H54 (cell line): ENCODE results near the gene GPRC5C.

Experiments
- DNase-seq: peaks from one replicate; pipeline ENCODE4 v3.0.0; 2011; ENCODE audit warnings: low spot score, mixed read lengths; ENCODE audit not compliant: insufficient read length
- FAIRE-seq: peaks from 3 replicates; lab custom pipeline; 2011; peaks lifted over from hg19 to GRCh38; lab: Jason Lieb, UNC
- POLR2A ChIP-seq: IDR thresholded peaks from 2 replicates; pipeline ENCODE4 v1.6.1; 2011; ENCODE audit warnings: low read depth, mild to moderate bottlenecking, low read length

GPRC5C gene

DNA sequence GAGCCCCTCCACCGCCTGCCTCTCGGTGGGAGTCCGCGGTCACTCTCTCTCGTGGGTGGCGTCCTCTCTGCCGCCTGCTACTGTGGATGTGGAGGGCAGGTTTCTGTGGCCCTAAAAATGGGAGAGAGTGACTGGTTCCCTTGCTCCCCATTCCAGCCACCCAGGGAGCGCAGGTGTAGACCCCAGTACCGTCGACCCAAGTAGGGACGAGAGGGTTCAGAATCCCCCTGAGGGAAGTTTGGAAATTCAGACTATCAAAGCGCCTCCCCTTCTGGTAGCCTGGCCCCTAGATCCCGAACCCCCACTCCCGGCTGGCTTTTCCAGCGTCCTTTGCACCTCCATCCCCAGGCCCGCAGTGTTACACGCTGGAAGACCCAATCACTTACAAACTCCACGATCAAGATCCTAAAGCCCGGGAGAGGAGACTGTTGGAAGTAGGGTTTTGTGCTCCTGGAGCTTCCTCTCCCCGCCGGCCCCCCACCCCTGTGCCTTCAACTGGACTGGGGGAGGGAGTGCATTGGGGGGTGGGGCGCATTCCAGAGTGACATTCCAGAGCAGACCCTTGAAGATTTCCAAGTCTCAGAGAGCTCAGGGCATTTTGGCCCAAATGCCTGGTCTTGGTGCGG lies 991 bp downstream of the GPRC5C start:
- DNase-seq (no peak), FAIRE-seq (no peak)
- TF ChIP-seq POLR2A = no peak

DNA sequence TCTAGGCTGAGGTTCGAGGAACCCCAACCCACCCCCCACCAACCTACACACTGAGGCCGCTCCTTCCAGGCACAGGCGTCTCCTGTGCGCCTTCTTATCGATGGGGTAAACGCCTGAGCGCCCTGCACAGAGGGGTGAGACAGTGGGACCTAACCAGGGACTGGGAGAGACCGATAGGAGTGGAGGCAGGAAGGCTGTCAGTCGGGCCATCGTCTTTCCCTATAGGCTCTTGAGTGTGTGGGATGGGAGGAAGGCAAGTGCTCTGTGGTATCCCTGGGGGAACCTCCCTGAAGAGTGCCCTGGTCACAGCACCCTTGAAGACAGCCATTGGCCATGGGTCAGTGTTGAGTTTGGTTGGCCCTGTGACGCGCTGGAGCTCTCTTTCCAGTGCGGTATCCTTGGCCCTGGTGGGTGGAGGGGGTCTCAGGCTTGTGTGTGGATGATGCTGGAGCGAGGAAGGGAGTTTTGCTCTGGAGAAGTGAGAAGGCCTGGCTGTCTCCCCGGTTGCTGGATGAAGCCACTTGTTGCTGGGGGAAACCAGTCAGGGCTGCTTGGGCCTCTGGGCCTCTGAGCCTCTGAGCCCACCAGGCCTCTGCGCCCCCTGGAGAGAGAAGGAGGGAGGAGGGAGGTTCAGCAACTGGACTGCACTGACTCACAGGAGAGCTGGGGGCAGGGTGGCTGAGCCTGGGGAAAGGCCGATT lies 1.7 kb downstream of the GPRC5C start:
- DNase-seq (no peak), FAIRE-seq (no peak)
- TF ChIP-seq POLR2A = no peak

DNA sequence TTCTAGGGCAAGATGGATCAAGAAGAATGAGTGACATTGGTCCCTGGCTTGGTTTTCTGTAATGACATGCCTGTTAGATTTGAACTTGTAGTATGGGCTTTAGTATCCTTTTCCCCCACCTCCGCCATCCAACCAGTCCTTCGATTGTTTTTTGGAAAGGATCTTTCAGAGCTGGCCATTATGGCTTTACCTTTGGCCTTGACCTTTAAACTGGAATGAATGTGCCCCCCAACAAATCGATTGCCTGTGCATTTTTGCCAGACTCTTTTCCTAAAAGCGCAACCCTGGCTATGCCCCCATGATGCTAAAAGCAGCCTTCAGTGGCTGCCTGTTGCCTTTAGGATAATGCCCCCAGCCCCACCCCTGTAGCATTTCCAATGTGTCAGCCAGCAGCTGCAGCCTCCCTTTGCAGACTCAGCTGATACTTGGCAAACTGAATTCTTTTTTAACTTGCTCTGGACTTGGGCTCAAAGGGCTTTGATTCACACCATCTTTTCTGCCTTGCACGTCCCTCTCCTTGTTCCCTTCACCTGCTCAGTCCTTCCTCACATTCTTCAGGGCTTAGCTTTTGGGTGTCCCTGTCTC lies 4.0 kb downstream of the GPRC5C start:
- no peak for TF ChIP-seq POLR2A
- no peak for DNase-seq
- FAIRE-seq = no peak

DNA sequence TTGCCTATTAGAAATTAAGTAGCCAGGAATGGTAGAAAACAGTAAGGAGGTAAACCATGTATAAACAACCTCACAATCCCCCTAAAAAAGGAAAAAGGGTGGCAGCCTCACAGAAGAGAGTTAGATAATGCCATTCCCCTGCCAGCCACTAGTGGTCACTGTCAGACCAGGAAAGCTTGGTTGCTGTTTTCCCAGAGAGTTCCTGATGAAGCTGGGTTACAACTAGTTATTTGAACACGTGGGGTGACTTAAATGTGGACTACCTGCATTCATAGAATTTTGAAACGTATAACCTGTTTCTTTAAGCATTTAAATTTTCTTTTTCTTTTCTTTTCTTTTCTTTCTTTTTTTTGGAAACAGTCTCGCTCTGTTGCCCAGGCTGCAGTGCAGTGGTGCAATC lies 5.8 kb downstream of the GPRC5C start:
- no peak for TF ChIP-seq POLR2A
- FAIRE-seq (no peak), DNase-seq (peak; percentile 65)

DNA sequence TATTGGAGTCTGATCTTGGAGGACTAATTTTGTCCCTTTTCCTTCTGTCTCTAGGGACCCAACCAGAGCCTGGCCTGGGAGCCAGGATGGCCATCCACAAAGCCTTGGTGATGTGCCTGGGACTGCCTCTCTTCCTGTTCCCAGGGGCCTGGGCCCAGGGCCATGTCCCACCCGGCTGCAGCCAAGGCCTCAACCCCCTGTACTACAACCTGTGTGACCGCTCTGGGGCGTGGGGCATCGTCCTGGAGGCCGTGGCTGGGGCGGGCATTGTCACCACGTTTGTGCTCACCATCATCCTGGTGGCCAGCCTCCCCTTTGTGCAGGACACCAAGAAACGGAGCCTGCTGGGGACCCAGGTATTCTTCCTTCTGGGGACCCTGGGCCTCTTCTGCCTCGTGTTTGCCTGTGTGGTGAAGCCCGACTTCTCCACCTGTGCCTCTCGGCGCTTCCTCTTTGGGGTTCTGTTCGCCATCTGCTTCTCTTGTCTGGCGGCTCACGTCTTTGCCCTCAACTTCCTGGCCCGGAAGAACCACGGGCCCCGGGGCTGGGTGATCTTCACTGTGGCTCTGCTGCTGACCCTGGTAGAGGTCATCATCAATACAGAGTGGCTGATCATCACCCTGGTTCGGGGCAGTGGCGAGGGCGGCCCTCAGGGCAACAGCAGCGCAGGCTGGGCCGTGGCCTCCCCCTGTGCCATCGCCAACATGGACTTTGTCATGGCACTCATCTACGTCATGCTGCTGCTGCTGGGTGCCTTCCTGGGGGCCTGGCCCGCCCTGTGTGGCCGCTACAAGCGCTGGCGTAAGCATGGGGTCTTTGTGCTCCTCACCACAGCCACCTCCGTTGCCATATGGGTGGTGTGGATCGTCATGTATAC lies 8.0 kb downstream of the GPRC5C start:
- no peak for FAIRE-seq
- DNase-seq = no peak
- no peak for TF ChIP-seq POLR2A

DNA sequence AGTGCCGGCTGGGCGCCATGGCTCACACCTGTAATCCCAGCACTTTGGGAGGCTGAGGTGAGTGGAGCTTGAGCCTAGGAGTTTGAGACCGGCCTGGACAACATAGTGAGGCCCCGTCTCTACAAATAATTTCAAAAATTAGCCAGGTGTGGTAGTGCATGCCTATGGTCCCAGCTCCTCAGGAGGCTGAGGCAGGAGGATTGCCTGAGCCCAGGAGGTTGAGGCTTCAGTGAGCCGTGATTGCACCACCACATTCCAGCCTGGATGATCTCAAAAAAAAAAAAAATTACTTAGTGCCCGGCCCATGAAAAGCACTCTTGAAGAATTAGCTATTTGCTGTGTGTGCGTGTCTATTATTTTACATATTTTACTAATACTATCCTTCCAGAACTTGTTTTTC lies 9.6 kb downstream of the GPRC5C start:
- FAIRE-seq (no peak), DNase-seq (no peak)
- no peak for TF ChIP-seq POLR2A

DNA sequence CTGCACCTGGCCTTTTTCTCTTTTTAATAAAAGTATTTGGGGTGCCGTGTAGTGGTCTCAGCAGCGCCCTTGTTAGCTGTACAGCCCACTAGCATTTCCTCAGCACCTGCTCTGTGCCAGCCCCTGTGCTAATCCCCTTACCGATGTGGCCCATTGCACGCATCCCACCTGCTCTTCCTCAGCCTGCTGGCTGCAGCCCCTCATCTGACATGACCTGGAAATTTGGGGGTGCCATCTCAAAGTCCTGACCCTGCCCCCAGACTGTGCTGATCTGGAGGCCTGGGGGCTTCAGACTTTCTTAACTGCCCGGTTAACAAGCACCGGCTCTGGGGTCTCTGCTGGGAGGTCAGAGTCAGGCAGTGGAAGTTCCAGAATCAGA lies 10.4 kb downstream of the GPRC5C start:
- no peak for FAIRE-seq
- no peak for TF ChIP-seq POLR2A

DNA sequence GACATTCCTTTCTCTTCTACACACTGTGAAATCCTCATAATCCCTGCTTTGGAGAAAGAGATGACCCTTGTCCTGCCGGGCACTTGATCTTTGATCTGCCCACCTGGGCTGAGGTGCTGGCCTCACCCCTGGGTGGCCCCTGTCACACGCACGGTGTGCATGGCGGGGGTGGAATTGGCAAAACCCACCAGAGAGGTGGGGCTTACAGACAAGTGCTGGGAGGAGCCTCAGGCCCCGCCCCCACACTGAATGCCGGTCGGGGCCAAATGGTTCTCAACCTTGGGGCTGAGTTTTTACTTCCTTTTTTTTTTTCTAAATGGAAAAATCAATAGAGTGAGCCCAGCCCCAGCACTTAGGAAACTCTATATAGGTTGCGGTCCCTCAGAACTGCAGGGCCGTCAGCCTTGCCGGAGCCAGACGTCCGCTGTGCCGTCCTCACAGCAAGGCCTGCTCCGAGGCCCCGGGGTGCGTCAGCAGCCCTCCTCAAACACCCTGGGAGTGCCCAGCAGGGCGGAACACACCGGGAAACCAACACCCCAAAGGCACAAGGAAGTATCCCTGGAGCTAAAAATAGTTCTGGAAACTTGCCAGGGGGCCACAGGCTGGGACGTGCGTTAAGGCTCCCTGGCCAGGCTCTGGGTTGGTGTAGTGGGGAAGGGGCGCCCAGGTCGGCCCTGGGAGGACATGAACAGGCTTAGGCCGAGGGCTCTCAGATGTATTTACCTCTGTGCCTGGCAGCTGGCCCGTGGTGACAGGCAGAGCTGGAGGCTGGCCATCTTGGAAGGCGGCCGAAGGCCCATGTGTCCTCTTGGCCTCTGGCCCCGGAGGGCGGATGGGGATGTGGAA lies 11.0 kb downstream of the GPRC5C start:
- no peak for FAIRE-seq
- no peak for DNase-seq
- no peak for TF ChIP-seq POLR2A

More for the DNA sequence above, 10.4 kb downstream of the GPRC5C start:
- DNase-seq = no peak

DNA sequence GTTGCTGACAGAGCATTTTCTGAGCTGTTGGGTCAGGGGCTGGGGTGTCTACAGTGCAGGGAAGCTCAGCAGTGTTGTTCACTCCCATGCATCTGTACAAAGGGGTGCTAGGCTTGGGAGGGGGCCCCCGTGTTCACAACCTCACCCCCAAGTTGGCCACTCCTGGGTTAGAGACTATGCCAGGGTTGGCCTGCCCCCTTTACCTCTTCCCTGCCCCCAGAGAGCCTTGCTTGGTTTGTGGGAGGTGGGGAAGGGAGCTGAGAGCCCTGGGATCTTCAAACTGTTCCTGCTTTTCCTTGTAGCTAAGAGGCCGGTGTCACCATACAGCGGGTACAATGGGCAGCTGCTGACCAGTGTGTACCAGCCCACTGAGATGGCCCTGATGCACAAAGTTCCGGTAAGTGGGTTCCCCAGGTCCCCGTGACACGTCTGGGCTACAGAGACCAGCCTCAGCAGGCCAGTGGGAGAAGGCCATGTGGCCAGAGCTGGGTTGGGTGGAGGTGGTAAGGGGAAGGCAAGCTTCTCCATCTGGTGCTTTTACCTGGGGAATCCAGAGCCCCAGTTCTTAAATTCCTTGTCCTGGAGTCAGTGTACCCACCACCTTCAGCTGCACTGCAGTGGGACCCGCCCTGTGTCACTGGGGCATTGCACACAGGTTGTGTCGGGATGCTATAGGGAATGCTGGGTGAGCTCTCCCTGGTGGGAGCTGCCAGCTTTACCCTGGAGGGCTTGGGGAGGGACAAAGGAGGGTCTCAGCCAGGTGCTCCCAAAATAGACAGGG lies 11.8 kb downstream of the GPRC5C start:
- no peak for FAIRE-seq
- no peak for DNase-seq
- TF ChIP-seq POLR2A = no peak

DNA sequence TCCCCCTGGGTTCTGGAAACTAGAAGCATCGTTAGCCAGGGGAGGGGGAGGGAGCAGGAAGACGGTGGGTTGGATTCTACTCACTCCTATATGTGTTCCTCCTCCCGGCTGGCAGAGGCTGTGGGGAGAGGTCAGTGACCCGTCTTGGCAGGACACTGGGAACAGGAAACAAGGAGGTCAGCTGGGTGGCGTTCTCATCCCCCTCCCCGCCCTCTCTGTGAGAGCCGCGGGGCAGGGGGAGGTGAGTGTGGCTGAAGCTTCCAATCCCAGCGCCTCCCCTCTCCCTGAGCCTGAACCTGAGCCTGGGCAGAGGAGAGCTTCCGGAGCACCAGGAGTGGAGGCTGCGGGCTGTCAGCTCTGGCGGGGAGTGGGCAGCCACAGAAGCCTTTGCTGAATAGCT lies 12.5 kb downstream of the GPRC5C start:
- DNase-seq (no peak), FAIRE-seq (no peak)
- no peak for TF ChIP-seq POLR2A

DNA sequence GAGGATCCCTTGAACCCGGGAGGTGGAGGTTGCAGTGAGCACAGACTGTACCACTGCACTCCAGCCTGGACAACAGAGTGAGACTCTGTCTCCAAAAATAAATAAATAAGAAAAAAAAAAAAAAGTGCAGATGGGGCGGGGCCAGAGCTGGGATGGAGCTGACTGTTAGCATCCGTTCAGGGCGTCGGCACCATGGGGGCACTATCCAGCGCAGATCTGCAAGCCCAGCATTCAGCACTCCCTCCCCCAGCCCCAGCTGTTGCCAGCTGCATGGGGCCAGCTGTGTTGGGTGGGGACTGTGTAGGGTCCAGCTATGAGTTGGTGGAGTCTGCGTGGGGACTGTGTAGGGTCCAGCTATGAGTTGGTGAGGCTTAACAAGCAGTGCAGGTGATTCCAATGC lies 13.3 kb downstream of the GPRC5C start:
- DNase-seq (no peak), FAIRE-seq (no peak)
- TF ChIP-seq POLR2A = no peak

DNA sequence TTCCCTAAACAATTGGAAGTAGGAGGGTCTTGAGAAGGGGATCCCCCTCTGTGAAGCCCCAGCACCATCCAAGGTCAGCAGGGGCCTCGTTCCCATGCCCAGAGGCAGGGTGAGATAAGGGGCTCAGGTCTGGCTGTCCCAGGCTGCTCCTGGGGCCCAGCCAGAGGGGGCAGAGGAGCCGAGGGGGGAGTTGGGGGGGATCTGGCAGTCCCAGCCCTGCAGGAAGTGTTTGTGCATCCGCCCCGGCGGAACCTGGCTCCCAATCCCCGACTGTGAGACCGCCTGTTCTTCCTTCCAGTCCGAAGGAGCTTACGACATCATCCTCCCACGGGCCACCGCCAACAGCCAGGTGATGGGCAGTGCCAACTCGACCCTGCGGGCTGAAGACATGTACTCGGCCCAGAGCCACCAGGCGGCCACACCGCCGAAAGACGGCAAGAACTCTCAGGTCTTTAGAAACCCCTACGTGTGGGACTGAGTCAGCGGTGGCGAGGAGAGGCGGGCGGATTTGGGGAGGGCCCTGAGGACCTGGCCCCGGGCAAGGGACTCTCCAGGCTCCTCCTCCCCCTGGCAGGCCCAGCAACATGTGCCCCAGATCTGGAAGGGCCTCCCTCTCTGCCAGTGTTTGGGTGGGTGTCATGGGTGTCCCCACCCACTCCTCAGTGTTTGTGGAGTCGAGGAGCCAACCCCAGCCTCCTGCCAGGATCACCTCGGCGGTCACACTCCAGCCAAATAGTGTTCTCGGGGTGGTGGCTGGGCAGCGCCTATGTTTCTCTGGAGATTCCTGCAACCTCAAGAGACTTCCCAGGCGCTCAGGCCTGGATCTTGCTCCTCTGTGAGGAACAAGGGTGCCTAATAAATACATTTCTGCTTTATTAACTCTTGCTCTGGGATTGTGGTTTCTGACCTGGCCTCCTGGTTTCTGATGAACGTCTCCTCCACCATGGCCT lies 14.9 kb downstream of the GPRC5C start:
- FAIRE-seq (no peak), DNase-seq (no peak)
- TF ChIP-seq POLR2A = no peak
